K562 (cell line): Measurements from ENCODE around the gene ZER1. TPM values are rescaled to one million over a fixed set of nuclear protein-coding genes. Genes with fewer than 3 reads are reported as not detected.

Experiments
- ATAC-seq: fragments of 200-7000 bp; cut with Tn5 transposase; 3 replicates; pipeline ENCODE4 v1.9.1; 2020; ENCODE audit warnings: moderate library complexity
- BruUV-seq: library from RNA; stranded (reverse); fragments of 400-500 nt; replicated peaks from 2 replicates; lab custom pipeline; 2021; lab: Mats Ljungman, UMichigan
- CTCF ChIA-PET: fragments of 300-600 bp; formaldehyde crosslinking; extraction: SDS; loops from one replicate; lab custom pipeline; 2021; ENCODE audit warnings: low intra/inter-chr PET ratio; lab: Yijun Ruan, JAX
- POLR2A ChIA-PET: fragments of 300-600, 350-650 bp; sonication (Branson Sonifier 250); formaldehyde crosslinking; extraction: SDS; loops from one replicate; lab custom pipeline; 2021; ENCODE audit warnings: antibody characterized with exemption, inconsistent platforms; lab: Yijun Ruan, JAX
- DNase-seq, 4 experiments: peaks; one replicate each; pipeline versions ENCODE4 v3.0.0 to v3.0.0-alpha.2; 2011 to 2018; ENCODE audit warnings: low spot score in 3 of 4, mixed read lengths in 3 of 4; ENCODE audit errors: extremely low read depth in 1 of 4
- FAIRE-seq: peaks from 2 replicates; lab custom pipeline; 2011; peaks lifted over from hg19 to GRCh38; lab: Jason Lieb, UNC
- H2AFZ ChIP-seq: 2 replicates; pipeline ENCODE4 v1.6.0; 2011; ENCODE audit warnings: low read depth, low read length, control low read depth, inconsistent platforms
- H3K27ac ChIP-seq: fragments of 200-600 bp; 3 replicates; pipeline ENCODE4 v1.8.0; 2011; ENCODE audit warnings: low read depth, mild to moderate bottlenecking, control low read depth, inconsistent platforms, low read length, moderate library complexity, mixed read lengths; ENCODE audit errors: extremely low read depth
- H3K27me3 ChIP-seq, 2 experiments: fragments of 300-600 bp in 1 of 2; 2 replicates in 1 of 2; 3 replicates in 1 of 2; pipeline versions ENCODE4 v1.6.0 to v1.8.0; 2011; ENCODE audit warnings: inconsistent platforms in 2 of 2, low read length in 2 of 2, mild to moderate bottlenecking in 1 of 2, mixed read lengths in 1 of 2, moderate library complexity in 1 of 2; ENCODE audit not compliant: control insufficient read depth in 2 of 2, insufficient read depth in 2 of 2
- H3K36me3 ChIP-seq: fragments of 300-600 bp; 3 replicates; pipeline ENCODE4 v1.8.0; 2011; ENCODE audit warnings: mild to moderate bottlenecking, low read length, inconsistent platforms; ENCODE audit not compliant: control insufficient read depth, insufficient read depth
- H3K4me1 ChIP-seq, 2 experiments: fragments of 200-600 bp in 1 of 2; replicated peaks in 1 of 2; 2 replicates in 1 of 2; 3 replicates in 1 of 2; pipeline versions ENCODE4 v1.5.1 to v1.8.0; 2011; ENCODE audit warnings: inconsistent platforms in 2 of 2, low read length in 2 of 2, mild to moderate bottlenecking in 1 of 2, mixed read lengths in 1 of 2, moderate library complexity in 1 of 2; ENCODE audit not compliant: control insufficient read depth in 2 of 2, insufficient read depth in 2 of 2
- H3K4me2 ChIP-seq: 2 replicates; pipeline ENCODE4 v1.6.1; 2011; ENCODE audit warnings: low read length, control low read depth, inconsistent platforms, mixed read lengths; ENCODE audit not compliant: insufficient read depth
- H3K4me3 ChIP-seq: fragments of 200-600 bp; sonication (generic), shearing (Covaris generic); 2 replicates; pipeline ENCODE4 v1.5.1; 2016; ENCODE audit warnings: control low read depth, inconsistent platforms
- H3K79me2 ChIP-seq: fragments of 200-600 bp; 3 replicates; pipeline ENCODE4 v1.8.0; 2011; ENCODE audit warnings: low read length, inconsistent platforms; ENCODE audit not compliant: control insufficient read depth, insufficient read depth
- H3K9ac ChIP-seq, 2 experiments: 2 replicates each; pipeline versions ENCODE4 v1.6.0 to v1.6.1; 2011; ENCODE audit warnings: low read depth in 2 of 2, low read length in 2 of 2, control low read depth in 1 of 2, inconsistent platforms in 1 of 2, mild to moderate bottlenecking in 1 of 2, mixed read lengths in 1 of 2; ENCODE audit not compliant: insufficient read depth in 1 of 2
- H3K9me1 ChIP-seq: one replicate; pipeline ENCODE4 v1.6.0; 2011; ENCODE audit warnings: inconsistent platforms, mild to moderate bottlenecking, low read length, moderate library complexity; ENCODE audit not compliant: control insufficient read depth, insufficient read depth
- H3K9me3 ChIP-seq: replicated peaks from 2 replicates; pipeline ENCODE4 v1.5.1; 2011; ENCODE audit warnings: low read depth, low read length, inconsistent platforms; ENCODE audit not compliant: control insufficient read depth, insufficient read depth
- H4K20me1 ChIP-seq: replicated peaks from 2 replicates; pipeline ENCODE4 v1.6.1; 2011; ENCODE audit warnings: low read length, inconsistent platforms, mixed read lengths; ENCODE audit not compliant: control insufficient read depth, insufficient read depth
- GATA2 ChIP-seq: sonication (generic); formaldehyde crosslinking; IDR thresholded peaks from 2 replicates; pipeline ENCODE4 v1.4.0; 2020; ENCODE audit warnings: mild to moderate bottlenecking, missing genetic modification reagents
- LEF1 ChIP-seq: fragments of 450-650 bp; IDR thresholded peaks from 2 replicates; pipeline ENCODE4 v1.6.1; 2016; ENCODE audit warnings: mild to moderate bottlenecking
- MEIS2 ChIP-seq: fragments of 450-650 bp; IDR thresholded peaks from 2 replicates; pipeline ENCODE4 v1.6.1; 2014; ENCODE audit warnings: mild to moderate bottlenecking; ENCODE audit not compliant: partially characterized antibody
- NCOR1 ChIP-seq: fragments of 450-650 bp; IDR thresholded peaks from 2 replicates; pipeline ENCODE4 v1.6.1; 2016; ENCODE audit warnings: mild to moderate bottlenecking, moderate library complexity
- POLR2H ChIP-seq: IDR thresholded peaks from 2 replicates; pipeline ENCODE4 v1.6.1; 2016; ENCODE audit warnings: missing genetic modification characterization, low read depth, mild to moderate bottlenecking, control low read depth, missing compliant biosample characterization, moderate library complexity
- ZNF778 ChIP-seq: fragments of 450-650 bp; formaldehyde crosslinking; IDR thresholded peaks from 2 replicates; pipeline ENCODE4 v1.4.0; 2020; ENCODE audit warnings: mild to moderate bottlenecking, moderate library complexity
- WGBS: fragments of 100-300 bp; shearing (Covaris generic); methylation state at CpG from one replicate; pipeline ENCODE4 v1.1.6; 2016; ENCODE audit warnings: low coverage, mixed read lengths; ENCODE audit not compliant: insufficient coverage; ENCODE audit errors: missing lambda C conversion rate; 5-methylcytosine and 5-hydroxymethylcytosine counted together
- in situ Hi-C: fragments of 300-500 bp; cut with MboI; formaldehyde crosslinking; loops from 4 replicates; pipeline ENCODE4 v1.15.0; 2018; ENCODE audit warnings: inconsistent platforms, mixed read lengths
- intact Hi-C: fragments of 100-400 bp; cut with micrococcal nuclease; formaldehyde crosslinking; loops from 2 replicates; pipeline ENCODE4 v1.14.2; 2022
- polyA plus RNA-seq, 8 experiments: library from polyadenylated mRNA; depleted of rRNA in 4 of 8; stranded (reverse) in 5 of 8; unstranded in 3 of 8; fragments of >200 nt; fragmentation: Nextera tagmentation in 2 of 8; fragmentation: Illumina TruSeq in 1 of 8; extraction: Ambion mirVana in 2 of 8; extraction: Trizol in 1 of 8; gene quantifications; 2 replicates each; pipeline versions ENCODE4 v1.2.1 to v1.2.3, GENCODE V29; 2011 to 2014; ENCODE audit warnings: inconsistent platforms in 1 of 8, missing spikeins in 1 of 8
- total RNA-seq, 7 experiments: library from RNA; depleted of rRNA in 6 of 7; stranded (reverse); fragments of >200 nt in 6 of 7; fragmentation: Illumina TruSeq in 2 of 7; extraction: Trizol in 2 of 7; gene quantifications; 2 replicates each; pipeline versions ENCODE4 v1.2.1 to v1.2.3, GENCODE V29; 2011 to 2021; ENCODE audit warnings: low replicate concordance in 1 of 7
- TF ChIP-seq, protein P1 (sequence below), 2 experiments: fragments of 450-650 bp in 1 of 2; IDR thresholded peaks; 2 replicates each; pipeline ENCODE4 v1.6.1; 2011 to 2017; ENCODE audit warnings: low read depth in 2 of 2, antibody characterized with exemption in 1 of 2, borderline replicate concordance in 1 of 2, low read length in 1 of 2, mild to moderate bottlenecking in 1 of 2, mixed read lengths in 1 of 2; ENCODE audit not compliant: control insufficient read depth in 1 of 2
- TF ChIP-seq, protein P2 (sequence below): IDR thresholded peaks from 2 replicates; pipeline ENCODE4 v1.6.1; 2014; ENCODE audit warnings: antibody characterized with exemption
- TF ChIP-seq, protein P3 (sequence below): sonication (generic); formaldehyde crosslinking; IDR thresholded peaks from 2 replicates; pipeline ENCODE4 v1.8.0; 2022; ENCODE audit warnings: mild to moderate bottlenecking, missing genetic modification reagents

ZER1 gene
- total and polyA plus RNA-seq, 9 of the 15 experiments (the other 6 are each of a cell fraction or from before 2014, with no cell fraction given), result 0.07 to 10.7 (median 6.2) TPM

DNA sequence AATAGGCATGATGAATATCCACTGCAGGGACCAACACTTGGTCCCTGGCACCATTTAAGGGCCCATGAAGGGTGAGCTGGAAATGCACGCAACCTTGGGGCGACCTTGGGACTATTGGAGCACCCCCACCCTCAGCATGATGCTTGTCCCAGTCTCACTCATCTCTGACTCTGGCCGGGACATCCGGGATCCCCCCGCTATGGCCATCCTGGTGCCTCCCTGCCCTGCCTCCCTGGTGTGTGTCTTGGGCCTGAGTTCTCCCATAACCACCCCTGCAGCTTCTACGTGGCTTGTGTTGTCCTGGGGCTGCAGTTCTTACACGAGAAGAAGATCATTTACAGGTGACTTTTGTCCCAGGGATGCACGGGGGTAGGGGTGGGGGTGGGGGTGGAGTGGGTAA lies 53.7 kb downstream of the ZER1 start (continued):
- TF ChIP-seq, protein P1, sequence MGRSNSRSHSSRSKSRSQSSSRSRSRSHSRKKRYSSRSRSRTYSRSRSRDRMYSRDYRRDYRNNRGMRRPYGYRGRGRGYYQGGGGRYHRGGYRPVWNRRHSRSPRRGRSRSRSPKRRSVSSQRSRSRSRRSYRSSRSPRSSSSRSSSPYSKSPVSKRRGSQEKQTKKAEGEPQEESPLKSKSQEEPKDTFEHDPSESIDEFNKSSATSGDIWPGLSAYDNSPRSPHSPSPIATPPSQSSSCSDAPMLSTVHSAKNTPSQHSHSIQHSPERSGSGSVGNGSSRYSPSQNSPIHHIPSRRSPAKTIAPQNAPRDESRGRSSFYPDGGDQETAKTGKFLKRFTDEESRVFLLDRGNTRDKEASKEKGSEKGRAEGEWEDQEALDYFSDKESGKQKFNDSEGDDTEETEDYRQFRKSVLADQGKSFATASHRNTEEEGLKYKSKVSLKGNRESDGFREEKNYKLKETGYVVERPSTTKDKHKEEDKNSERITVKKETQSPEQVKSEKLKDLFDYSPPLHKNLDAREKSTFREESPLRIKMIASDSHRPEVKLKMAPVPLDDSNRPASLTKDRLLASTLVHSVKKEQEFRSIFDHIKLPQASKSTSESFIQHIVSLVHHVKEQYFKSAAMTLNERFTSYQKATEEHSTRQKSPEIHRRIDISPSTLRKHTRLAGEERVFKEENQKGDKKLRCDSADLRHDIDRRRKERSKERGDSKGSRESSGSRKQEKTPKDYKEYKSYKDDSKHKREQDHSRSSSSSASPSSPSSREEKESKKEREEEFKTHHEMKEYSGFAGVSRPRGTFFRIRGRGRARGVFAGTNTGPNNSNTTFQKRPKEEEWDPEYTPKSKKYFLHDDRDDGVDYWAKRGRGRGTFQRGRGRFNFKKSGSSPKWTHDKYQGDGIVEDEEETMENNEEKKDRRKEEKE (IDR thresholded peaks at IDR 0.05; ENCODE audit: borderline replicate concordance in 1 of 2, control insufficient read depth in 1 of 2, low read depth in 2 of 2, low read length in 1 of 2), result no peak
- TF ChIP-seq NCOR1 (no peak), MEIS2 (no peak)

DNA sequence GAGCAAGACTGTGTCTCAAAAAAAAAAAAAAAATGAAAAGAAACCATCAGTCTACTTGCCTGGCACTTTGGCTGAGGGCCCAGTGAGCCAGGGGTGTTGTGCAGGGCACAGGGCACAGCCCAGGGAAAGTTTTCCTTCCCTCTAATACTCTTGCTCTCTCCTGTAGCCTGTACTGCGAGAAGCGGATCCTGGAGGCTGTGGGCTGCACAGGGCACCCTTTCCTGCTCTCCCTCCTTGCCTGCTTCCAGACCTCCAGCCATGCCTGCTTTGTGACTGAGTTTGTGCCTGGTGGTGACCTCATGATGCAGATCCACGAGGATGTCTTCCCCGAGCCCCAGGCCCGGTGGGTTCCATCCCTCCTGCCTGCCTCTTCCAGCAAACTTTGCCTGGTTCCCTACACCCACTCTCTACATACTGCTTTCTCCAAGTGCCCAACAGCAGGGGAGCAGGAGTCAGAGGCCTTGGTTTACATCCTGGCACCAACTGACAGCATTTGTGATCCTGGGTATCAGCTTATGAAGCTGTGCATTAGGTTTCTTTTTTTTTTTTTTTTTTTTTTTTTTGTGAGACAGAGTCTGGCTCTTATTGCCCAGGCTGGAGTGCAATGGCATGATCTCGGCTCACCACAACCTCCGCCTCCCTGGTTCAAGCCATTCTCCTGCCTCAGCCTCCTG lies 55.0 kb downstream of the ZER1 start:
- no peak overlapping the region for H3K9ac ChIP-seq
- no peaks in the 10 kb centered on the region for H4K20me1 ChIP-seq
- DNase-seq (no peak), ATAC-seq (no peak), FAIRE-seq (no peak)
- no peak overlapping the region for H3K4me2 ChIP-seq
- no peak overlapping the region for H2AFZ ChIP-seq
- in situ Hi-C loops, result loop anchor here (5.0 to 10.0 kb wide), 2 partner anchors 69 to 292 kb away; partner anchors contain the start of gene CERCAM
- H3K27ac ChIP-seq, result no peak overlapping the region
- no peaks in the 10 kb centered on the region for H3K79me2 ChIP-seq
- H3K4me1 ChIP-seq, result peaks cover 0 to 16% of the 10 kb centered on the region in 2 experiments; a peak in 2 of 5 replicates
- POLR2A ChIA-PET, result no interaction called here
- intact Hi-C loops, result no loop called here
- H3K36me3 ChIP-seq, result peaks cover 80% of the 10 kb centered on the region; the same call in 2 of the 3 replicates
- H3K9me3 ChIP-seq, result no peaks in the 10 kb centered on the region
- no peaks in the 10 kb centered on the region for H3K27me3 ChIP-seq
- H3K9me1 ChIP-seq, result no peaks in the 10 kb centered on the region
- CTCF ChIA-PET, result no interaction called here
- no TSS peak for BruUV-seq
- WGBS, result 93% methylated on average over 5 of the region's 7 CpGs
- no peak overlapping the region for H3K4me3 ChIP-seq
- no peak for TF ChIP-seq ZNF778
- TF ChIP-seq POLR2H (tag), result no peak
- TF ChIP-seq GATA2 (CRISPR knock-in tag), result no peak
- TF ChIP-seq LEF1, result no peak
- TF ChIP-seq, protein P2, sequence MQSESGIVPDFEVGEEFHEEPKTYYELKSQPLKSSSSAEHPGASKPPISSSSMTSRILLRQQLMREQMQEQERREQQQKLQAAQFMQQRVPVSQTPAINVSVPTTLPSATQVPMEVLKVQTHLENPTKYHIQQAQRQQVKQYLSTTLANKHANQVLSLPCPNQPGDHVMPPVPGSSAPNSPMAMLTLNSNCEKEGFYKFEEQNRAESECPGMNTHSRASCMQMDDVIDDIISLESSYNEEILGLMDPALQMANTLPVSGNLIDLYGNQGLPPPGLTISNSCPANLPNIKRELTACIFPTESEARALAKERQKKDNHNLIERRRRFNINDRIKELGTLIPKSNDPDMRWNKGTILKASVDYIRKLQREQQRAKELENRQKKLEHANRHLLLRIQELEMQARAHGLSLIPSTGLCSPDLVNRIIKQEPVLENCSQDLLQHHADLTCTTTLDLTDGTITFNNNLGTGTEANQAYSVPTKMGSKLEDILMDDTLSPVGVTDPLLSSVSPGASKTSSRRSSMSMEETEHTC, result no peak
- TF ChIP-seq, protein P3, sequence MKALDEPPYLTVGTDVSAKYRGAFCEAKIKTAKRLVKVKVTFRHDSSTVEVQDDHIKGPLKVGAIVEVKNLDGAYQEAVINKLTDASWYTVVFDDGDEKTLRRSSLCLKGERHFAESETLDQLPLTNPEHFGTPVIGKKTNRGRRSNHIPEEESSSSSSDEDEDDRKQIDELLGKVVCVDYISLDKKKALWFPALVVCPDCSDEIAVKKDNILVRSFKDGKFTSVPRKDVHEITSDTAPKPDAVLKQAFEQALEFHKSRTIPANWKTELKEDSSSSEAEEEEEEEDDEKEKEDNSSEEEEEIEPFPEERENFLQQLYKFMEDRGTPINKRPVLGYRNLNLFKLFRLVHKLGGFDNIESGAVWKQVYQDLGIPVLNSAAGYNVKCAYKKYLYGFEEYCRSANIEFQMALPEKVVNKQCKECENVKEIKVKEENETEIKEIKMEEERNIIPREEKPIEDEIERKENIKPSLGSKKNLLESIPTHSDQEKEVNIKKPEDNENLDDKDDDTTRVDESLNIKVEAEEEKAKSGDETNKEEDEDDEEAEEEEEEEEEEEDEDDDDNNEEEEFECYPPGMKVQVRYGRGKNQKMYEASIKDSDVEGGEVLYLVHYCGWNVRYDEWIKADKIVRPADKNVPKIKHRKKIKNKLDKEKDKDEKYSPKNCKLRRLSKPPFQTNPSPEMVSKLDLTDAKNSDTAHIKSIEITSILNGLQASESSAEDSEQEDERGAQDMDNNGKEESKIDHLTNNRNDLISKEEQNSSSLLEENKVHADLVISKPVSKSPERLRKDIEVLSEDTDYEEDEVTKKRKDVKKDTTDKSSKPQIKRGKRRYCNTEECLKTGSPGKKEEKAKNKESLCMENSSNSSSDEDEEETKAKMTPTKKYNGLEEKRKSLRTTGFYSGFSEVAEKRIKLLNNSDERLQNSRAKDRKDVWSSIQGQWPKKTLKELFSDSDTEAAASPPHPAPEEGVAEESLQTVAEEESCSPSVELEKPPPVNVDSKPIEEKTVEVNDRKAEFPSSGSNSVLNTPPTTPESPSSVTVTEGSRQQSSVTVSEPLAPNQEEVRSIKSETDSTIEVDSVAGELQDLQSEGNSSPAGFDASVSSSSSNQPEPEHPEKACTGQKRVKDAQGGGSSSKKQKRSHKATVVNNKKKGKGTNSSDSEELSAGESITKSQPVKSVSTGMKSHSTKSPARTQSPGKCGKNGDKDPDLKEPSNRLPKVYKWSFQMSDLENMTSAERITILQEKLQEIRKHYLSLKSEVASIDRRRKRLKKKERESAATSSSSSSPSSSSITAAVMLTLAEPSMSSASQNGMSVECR (CRISPR knock-in tag), result no peak
